HepG2 (cell line): Measurements from ENCODE around the gene DNASE1L2. TPM values are rescaled to one million over a fixed set of nuclear protein-coding genes. Genes with fewer than 3 reads are reported as not detected.

Experiments used
- CAMTA2 ChIP-seq: sonication (generic); formaldehyde crosslinking; IDR thresholded peaks from 2 replicates; pipeline ENCODE4 v1.4.0; 2020; ENCODE audit warnings: mild to moderate bottlenecking, missing genetic modification reagents, borderline replicate concordance
- CBX2 ChIP-seq, 2 experiments: fragments of 200-600 bp in 1 of 2; sonication (generic); formaldehyde crosslinking in 1 of 2; IDR thresholded peaks; 2 replicates each; pipeline versions ENCODE4 v1.7.0 to v1.8.1; 2018 to 2022; ENCODE audit warnings: low read depth in 2 of 2, low read length in 1 of 2, mild to moderate bottlenecking in 1 of 2, missing genetic modification reagents in 1 of 2
- EHMT2 ChIP-seq: fragments of 200-600 bp; sonication (generic); IDR thresholded peaks from 2 replicates; pipeline ENCODE4 v1.7.0; 2017; ENCODE audit warnings: antibody characterized with exemption, low read depth, low read length, borderline replicate concordance
- GTF2F1 ChIP-seq: fragments of 150-350 bp; IDR thresholded peaks from 2 replicates; pipeline ENCODE4 v1.6.1; 2014; ENCODE audit warnings: low read length
- HDAC2 ChIP-seq: sonication (generic); formaldehyde crosslinking; IDR thresholded peaks from 2 replicates; pipeline ENCODE4 v1.4.0; 2020; ENCODE audit warnings: missing genetic modification reagents
- HIVEP1 ChIP-seq: sonication (generic); formaldehyde crosslinking; IDR thresholded peaks from 2 replicates; pipeline ENCODE4 v1.4.0; 2020; ENCODE audit warnings: mild to moderate bottlenecking, missing genetic modification reagents
- HMGXB4 ChIP-seq, 2 experiments: sonication (generic) in 1 of 2; formaldehyde crosslinking in 1 of 2; IDR thresholded peaks; 2 replicates each; pipeline versions ENCODE4 v1.4.0 to v1.6.1; 2018 to 2020; ENCODE audit warnings: missing genetic modification reagents in 2 of 2, borderline replicate concordance in 1 of 2, low read depth in 1 of 2, mild to moderate bottlenecking in 1 of 2, missing biosample characterization in 1 of 2
- HNF4A ChIP-seq: sonication (generic); formaldehyde crosslinking; IDR thresholded peaks from 2 replicates; pipeline ENCODE4 v1.4.0; 2020; ENCODE audit warnings: missing genetic modification reagents
- HNRNPL ChIP-seq: fragments of 200-400 bp; formaldehyde crosslinking; IDR thresholded peaks from 2 replicates; pipeline ENCODE4 v1.6.1; 2017; ENCODE audit warnings: mild to moderate bottlenecking, low read depth, low read length
- HOXA9 ChIP-seq: sonication (generic); formaldehyde crosslinking; IDR thresholded peaks from 2 replicates; pipeline ENCODE4 v1.8.1; 2022; ENCODE audit warnings: missing genetic modification reagents, mild to moderate bottlenecking, moderate library complexity, borderline replicate concordance
- IKZF1 ChIP-seq: fragments of 450-650 bp; IDR thresholded peaks from 2 replicates; pipeline ENCODE4 v1.7.1; 2016
- KAT2B ChIP-seq: fragments of 150-350 bp; IDR thresholded peaks from 2 replicates; pipeline ENCODE4 v1.6.1; 2014; ENCODE audit warnings: low read depth, low read length, borderline replicate concordance
- KDM5B ChIP-seq: sonication (generic); formaldehyde crosslinking; IDR thresholded peaks from 2 replicates; pipeline ENCODE4 v1.4.0; 2020; ENCODE audit warnings: missing genetic modification reagents, mild to moderate bottlenecking, borderline replicate concordance
- MLLT10 ChIP-seq: sonication (generic); formaldehyde crosslinking; IDR thresholded peaks from 2 replicates; pipeline ENCODE4 v1.4.0; 2020; ENCODE audit warnings: missing genetic modification reagents
- MTF2 ChIP-seq: sonication (generic); formaldehyde crosslinking; IDR thresholded peaks from 2 replicates; pipeline ENCODE4 v1.5.0; 2020; ENCODE audit warnings: missing genetic modification reagents, borderline replicate concordance
- NBN ChIP-seq: fragments of 450-650 bp; conservative IDR thresholded peaks from 2 replicates; pipeline ENCODE4 v1.6.1; 2017
- NFIC ChIP-seq: IDR thresholded peaks from 2 replicates; pipeline ENCODE4 v1.6.1; 2012; ENCODE audit warnings: mild to moderate bottlenecking, low read length, inconsistent platforms
- NR2F6 ChIP-seq, 2 experiments: IDR thresholded peaks; 2 replicates each; pipeline ENCODE4 v1.6.1; 2016; ENCODE audit warnings: antibody characterized with exemption in 1 of 2, mild to moderate bottlenecking in 1 of 2
- RAD21 ChIP-seq: fragments of 450-650 bp; formaldehyde crosslinking; IDR thresholded peaks from 2 replicates; pipeline ENCODE4 v1.5.0; 2020; ENCODE audit warnings: mild to moderate bottlenecking
- RFX3 ChIP-seq: IDR thresholded peaks from 2 replicates; pipeline ENCODE4 v1.6.1; 2016; ENCODE audit warnings: missing biosample characterization, missing genetic modification reagents
- SP5 ChIP-seq: IDR thresholded peaks from 2 replicates; pipeline ENCODE4 v1.6.1; 2016; ENCODE audit warnings: low read depth, borderline replicate concordance
- TFE3 ChIP-seq: IDR thresholded peaks from 2 replicates; pipeline ENCODE4 v1.6.1; 2016
- ZFP62 ChIP-seq: sonication (generic); formaldehyde crosslinking; IDR thresholded peaks from 2 replicates; pipeline ENCODE4 v1.4.0; 2020; ENCODE audit warnings: missing genetic modification reagents
- ZNF383 ChIP-seq: sonication (generic); formaldehyde crosslinking; IDR thresholded peaks from 2 replicates; pipeline ENCODE4 v1.4.0; 2020; ENCODE audit warnings: missing genetic modification reagents, mild to moderate bottlenecking, borderline replicate concordance
- ZNF44 ChIP-seq: sonication (generic); formaldehyde crosslinking; IDR thresholded peaks from 2 replicates; pipeline ENCODE4 v1.5.1; 2020; ENCODE audit warnings: mild to moderate bottlenecking, missing genetic modification reagents
- ZNF468 ChIP-seq: sonication (generic); formaldehyde crosslinking; IDR thresholded peaks from 2 replicates; pipeline ENCODE4 v1.8.0; 2022; ENCODE audit warnings: mild to moderate bottlenecking, moderate library complexity, missing genetic modification reagents
- ZNF567 ChIP-seq: sonication (generic); formaldehyde crosslinking; IDR thresholded peaks from 2 replicates; pipeline ENCODE4 v1.8.1; 2023; ENCODE audit warnings: mild to moderate bottlenecking, missing genetic modification reagents, borderline replicate concordance
- ZNF589 ChIP-seq: sonication (generic); formaldehyde crosslinking; conservative IDR thresholded peaks from 2 replicates; pipeline ENCODE4 v1.8.0; 2022; ENCODE audit warnings: mild to moderate bottlenecking, moderate library complexity, missing genetic modification reagents
- ZNF777 ChIP-seq: sonication (generic); formaldehyde crosslinking; IDR thresholded peaks from 2 replicates; pipeline ENCODE4 v1.4.0; 2020; ENCODE audit warnings: missing genetic modification reagents
- polyA plus RNA-seq, 8 experiments: library from polyadenylated mRNA; depleted of rRNA in 3 of 8; stranded (reverse) in 7 of 8; unstranded in 1 of 8; fragments of >200 nt; fragmentation: Illumina TruSeq in 4 of 8; extraction: Trizol in 4 of 8; gene quantifications; 2 replicates each; pipeline versions ENCODE4 v1.2.1 to v1.2.3, GENCODE V29; 2011 to 2016; ENCODE audit warnings: low read depth in 4 of 8, missing spikeins in 1 of 8, mixed read lengths in 1 of 8; ENCODE audit not compliant: insufficient read depth in 1 of 8
- total RNA-seq, 5 experiments: library from RNA; depleted of rRNA; stranded (reverse); fragments of >200 nt; fragmentation: Illumina TruSeq; extraction: Trizol; gene quantifications; 2 replicates each; pipeline ENCODE4 v1.2.3, GENCODE V29; 2016; ENCODE audit warnings: low read depth in 1 of 5

The DNASE1L2 gene
- total and polyA plus RNA-seq, 2 of the 13 experiments (the other 11 are each of a cell fraction or from before 2014, with no cell fraction given), result 0.44 to 0.50 TPM

- TF ChIP-seq MTF2 (CRISPR knock-in tag) (no peak), HIVEP1 (CRISPR knock-in tag) (peak; percentile 74), ZNF589 (CRISPR knock-in tag) (0 out of 2 replicates have a peak, but pooled peaks have one; percentile 55), ZFP62 (CRISPR knock-in tag) (no peak), ZNF468 (no peak), HMGXB4 (CRISPR knock-in tag; IDR thresholded peaks at IDR 0.05; ENCODE audit: borderline replicate concordance in 1 of 2, low read depth in 1 of 2) (peak; percentile 59 to 87; a peak in 3 of 4 replicates), HNRNPL (no peak), CAMTA2 (CRISPR knock-in tag) (peak; percentile 68; the same call in 1 of the 2 replicates), IKZF1 (no peak), SP5 (CRISPR knock-in tag) (no peak), RFX3 (CRISPR knock-in tag) (0 out of 2 replicates have a peak, but pooled peaks have one; percentile 23), RAD21 (CRISPR knock-in tag) (no peak), ZNF777 (CRISPR knock-in tag) (no peak), ZNF567 (CRISPR knock-in tag) (no peak), ZNF44 (CRISPR knock-in tag) (peak; percentile 67; the same call in 1 of the 2 replicates), NBN (no peak), HOXA9 (CRISPR knock-in tag) (no peak; the same call in 1 of the 2 replicates), GTF2F1 (no peak), EHMT2 (no peak), NFIC (no peak), KAT2B (no peak), HDAC2 (CRISPR knock-in tag) (peak; percentile 50), NR2F6 (IDR thresholded peaks at IDR 0.05) (no peak; the same call in 1 of the 2 replicates), NR2F6 (CRISPR knock-in tag; IDR thresholded peaks at IDR 0.05) (no peak; the same call in 1 of the 2 replicates), ZNF383 (CRISPR knock-in tag) (no peak), TFE3 (CRISPR knock-in tag) (peak; percentile 42; the same call in 1 of the 2 replicates), MLLT10 (CRISPR knock-in tag) (no peak), HNF4A (no peak), CBX2 (IDR thresholded peaks at IDR 0.05; ENCODE audit: low read depth, low read length) (no peak), CBX2 (CRISPR knock-in tag; IDR thresholded peaks at IDR 0.05; ENCODE audit: low read depth) (no peak), KDM5B (CRISPR knock-in tag) (peak; percentile 83; the same call in 1 of the 2 replicates)
Observed at GRCh38 chr16:2205104-2205966, 30.9 kb upstream of the DNASE1L2 start, which contains the start of gene MLST8 (continued).
